HG02870 (cell line): ENCODE measurements around the gene CAV1.
A peak's percentile ranks its signal among the peaks of the same experiment; 100 is the strongest.

Source experiments
- ATAC-seq: cut with Tn5 transposase; IDR thresholded peaks from one replicate; pipeline ENCODE4 v1.9.1; 2021; ENCODE audit warnings: mild to moderate bottlenecking, moderate library complexity; ENCODE audit not compliant: unreplicated experiment

CAV1 gene

GRCh38 chr7:116502201-116503096 lies 22.4 kb upstream of the CAV1 start:
- ATAC-seq = no peak

DNA sequence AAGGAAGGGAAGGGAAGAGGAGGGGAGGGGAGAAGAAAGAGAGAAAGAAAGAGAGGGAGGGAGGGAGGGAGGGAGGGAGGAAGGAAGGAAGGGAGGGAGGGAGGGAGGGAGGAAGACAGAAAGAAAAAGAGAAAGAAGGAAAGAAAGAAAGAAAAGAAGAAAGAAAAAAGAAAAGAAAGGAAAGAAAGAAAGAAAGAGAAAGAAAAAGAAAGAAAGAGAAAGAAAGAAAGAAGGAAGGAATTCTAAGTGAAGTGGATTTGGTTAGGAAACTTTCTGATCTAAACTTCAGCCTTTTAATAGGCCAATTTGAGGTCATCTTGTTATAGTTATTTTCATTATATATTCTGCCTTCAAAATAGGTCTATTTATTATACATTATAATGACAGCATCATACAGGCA lies 21.0 kb upstream of the CAV1 start:
- ATAC-seq = no peak

DNA sequence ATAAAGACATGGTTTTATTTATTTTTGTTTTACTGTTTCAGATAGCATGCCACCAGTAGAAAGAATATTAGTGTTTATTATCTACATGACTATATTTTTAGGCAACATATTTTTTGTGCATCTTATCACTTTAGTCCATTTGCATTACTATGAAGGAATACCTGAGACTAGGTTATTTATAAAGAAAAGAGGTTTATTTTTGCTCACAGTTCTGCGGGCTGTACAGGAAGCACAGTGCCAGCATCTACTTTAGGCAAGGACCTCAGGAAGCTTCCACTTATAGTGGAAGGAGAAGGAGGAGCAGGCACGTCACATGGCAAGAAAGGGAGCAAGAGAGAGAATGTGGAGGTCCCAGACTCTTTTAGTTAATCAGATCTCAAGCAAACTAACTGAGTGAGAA lies 19.6 kb upstream of the CAV1 start:
- ATAC-seq = no peak

DNA sequence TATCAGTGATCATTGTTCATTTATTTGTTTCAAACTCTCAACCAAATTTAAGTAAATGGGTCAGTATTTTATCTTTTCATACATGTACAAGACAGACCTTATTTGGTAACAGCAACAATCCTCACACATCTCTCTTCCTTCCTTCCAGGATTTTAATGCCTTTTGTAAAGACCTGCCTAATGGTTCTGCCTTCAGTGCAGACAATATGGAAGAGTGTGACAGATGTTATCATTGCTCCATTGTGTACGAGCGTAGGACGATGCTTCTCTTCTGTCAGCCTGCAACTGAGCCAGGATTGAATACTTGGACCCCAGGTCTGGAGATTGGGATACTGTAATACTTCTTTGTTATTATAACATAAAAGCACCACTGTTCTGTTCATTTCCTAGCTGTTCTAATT lies 19.0 kb upstream of the CAV1 start:
- ATAC-seq = no peak

- no peak for ATAC-seq
Observed at GRCh38 chr7:116509982-116510579, 14.8 kb upstream of the CAV1 start.

DNA sequence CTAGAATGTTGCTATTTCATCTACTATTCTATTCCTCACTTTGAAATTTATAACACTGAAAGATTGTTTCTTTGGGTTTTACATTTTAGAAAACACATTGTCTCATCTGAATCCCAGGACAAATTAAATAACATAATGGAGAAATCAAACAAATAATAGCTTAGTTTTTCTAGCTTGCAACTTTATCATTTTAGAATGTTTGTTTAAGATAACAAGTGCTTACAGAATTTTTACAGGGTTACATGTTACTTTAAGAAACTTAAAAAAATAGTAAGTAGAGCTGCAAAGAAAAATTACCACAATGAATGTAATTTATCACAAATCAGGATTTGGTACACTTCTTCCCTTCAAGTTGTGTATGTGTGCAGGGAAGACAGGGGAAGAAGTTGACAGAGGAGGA lies 14.0 kb upstream of the CAV1 start:
- ATAC-seq = no peak

DNA sequence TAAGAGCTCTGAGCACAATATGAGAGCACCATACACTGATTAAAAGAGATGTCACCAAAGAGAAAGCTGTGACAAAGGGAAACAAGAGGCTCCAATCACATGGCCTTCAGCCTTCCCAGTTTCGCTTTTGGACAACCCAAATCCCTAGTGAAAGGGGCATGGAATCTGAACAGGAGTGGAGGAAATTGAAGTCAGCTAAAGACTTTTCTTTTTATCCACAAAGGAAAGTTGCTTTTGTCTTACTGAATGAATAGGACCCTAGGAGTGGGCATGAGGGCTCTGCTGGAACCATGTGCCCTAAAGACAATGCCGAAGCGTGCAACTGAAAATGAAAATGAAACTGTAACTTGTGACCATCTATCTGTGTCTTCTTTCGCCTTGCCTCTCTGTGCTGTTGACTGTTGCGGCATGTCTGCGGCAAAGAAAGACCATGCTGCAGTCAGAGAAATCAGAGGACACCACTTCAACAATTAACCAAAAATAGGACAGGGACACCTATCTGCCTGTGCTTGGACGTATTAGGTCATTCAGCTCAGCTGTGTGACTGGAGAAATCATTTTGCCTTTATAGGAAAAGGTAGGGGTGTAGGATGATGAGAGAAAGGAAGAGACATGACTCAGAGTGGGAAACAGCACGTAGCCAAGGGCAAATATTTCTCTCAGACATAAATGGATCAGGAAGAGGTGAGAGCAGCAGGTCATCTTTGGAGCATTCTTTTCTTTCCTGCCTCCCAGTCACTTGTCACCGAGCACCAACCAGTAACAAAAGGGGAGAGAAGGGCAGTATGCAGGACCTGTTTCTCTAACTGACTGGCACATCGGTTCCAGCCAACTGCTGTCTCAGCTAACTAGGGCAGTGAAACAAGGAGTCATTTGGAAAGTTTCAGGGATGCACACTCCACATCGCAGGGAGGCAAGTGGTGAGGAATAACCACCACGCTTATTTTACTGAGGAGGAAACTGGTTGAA lies 13.0 kb upstream of the CAV1 start:
- peak; percentile 99 for ATAC-seq

GRCh38 chr7:116512520-116513188 lies 12.2 kb upstream of the CAV1 start:
- ATAC-seq = no peak

GRCh38 chr7:116515584-116515983 lies 9.3 kb upstream of the CAV1 start:
- ATAC-seq = no peak

DNA sequence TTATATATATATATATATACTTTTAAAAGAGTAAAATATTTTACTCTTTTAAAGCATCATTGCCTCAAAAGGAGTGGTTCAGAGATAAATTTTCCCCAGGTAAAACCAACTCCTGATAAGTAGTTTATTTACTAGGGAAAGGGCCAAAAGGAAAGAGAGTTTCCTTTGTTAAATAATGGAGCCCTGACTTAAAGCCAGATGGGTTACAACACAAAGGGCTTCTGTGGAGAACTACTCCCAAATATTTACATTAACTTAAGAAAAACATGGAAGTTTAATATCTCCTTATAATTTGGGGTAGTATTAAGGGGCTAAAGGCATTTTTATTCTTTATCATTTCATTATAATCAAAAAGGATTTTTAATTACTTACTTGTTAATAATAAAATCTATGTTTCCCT lies 8.5 kb upstream of the CAV1 start:
- ATAC-seq = no peak

DNA sequence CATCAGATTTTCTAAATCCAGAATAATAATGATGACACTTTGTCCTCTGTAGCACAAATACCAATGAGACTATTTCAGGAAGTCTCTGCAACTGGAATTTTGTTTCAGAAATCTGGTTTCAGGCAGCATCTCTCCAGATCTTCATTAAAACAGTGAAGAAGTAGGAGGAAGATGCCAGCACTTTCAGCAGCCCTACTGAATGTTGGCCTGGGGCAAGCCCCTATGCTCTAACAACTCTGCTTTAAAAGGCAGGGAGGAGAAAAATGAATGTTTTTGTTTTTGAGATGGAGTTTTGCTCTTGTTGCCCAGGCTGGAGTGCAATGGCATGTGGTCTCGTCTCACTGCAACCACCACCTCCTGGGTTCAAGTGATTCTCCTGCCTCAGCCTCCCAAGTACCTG lies 7.2 kb upstream of the CAV1 start:
- ATAC-seq = no peak

GRCh38 chr7:116518961-116519360 lies 5.9 kb upstream of the CAV1 start:
- no peak for ATAC-seq

GRCh38 chr7:116521046-116521664 lies 3.7 kb upstream of the CAV1 start:
- ATAC-seq = no peak

DNA sequence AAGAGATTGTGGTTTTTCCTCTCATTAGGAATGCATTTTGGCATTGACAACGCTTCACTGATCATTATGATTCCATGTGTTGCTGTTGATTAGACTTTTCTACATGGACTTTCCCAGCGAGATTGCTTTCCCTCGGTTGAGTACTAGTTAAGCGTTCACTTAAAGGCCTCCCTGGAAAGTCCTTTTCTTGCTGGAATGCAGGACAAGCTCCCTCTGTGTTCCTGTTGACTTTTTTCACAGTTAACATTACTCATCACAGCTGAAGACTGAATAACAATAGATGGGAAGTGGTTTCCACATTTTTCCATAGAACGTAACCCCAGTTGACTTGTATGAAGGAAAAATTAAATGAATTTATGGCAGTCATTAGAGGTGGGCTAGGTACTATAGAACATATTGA lies 2.6 kb upstream of the CAV1 start:
- ATAC-seq = no peak

DNA sequence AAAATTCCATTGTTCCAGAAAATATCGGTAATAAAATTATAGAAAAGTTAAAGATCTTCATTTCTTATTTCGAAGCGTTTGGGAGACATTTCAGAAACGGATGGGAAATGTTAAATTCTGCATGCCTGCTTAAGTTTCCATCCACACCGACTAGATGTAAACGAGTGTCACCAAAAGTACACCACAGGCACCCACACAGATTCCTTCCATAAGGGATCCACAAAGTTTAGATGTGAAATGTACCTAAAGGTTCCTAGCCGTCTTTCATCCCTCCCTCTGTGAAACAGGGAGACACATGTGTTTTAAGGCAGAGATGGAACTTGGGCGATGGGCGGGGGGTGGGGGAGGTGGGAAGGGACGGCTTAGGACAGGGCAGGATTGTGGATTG lies 621 bp upstream of the CAV1 start:
- ATAC-seq = no peak

DNA sequence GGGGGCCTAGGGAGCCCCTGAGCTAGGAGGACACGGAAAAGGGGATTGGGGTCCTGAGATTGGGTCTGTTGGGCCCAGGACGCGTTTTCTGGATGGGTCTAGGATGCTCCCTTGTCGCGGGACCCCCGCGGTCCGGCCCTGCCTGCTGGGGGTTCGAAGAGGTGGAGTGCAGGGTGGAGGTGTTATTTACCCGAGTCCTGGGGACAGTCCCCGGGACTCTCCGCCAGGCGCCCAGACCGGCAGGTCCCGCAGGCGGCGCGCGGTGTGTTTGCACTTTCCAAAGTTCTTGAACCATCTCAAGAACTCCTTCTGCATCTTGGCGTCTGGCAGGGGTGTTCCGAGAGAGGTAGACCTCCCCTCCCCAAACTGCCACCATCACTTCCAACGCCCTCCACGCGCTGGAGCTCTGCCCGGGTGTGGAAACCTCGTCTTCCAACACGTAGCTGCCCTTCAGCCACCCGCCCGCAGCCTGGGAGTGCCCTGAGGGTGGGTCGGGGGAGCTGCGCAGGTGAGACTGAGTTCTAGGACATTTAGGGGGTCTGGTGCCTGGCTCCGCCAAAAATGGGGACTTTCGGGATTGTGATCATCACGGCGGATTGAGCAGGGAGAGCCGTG lies 569 bp downstream of the CAV1 start:
- peak; percentile 36 for ATAC-seq

GRCh38 chr7:116525913-116526861 lies 1.4 kb downstream of the CAV1 start:
- peak; percentile 89 for ATAC-seq

- no peak for ATAC-seq
Observed at GRCh38 chr7:116526897-116527296, 2.1 kb downstream of the CAV1 start.

GRCh38 chr7:116527521-116527920 lies 2.7 kb downstream of the CAV1 start:
- no peak for ATAC-seq
